Choroid plexus epithelial cell (primary cell): ENCODE results near the gene IKZF3.

Experiments
- DNase-seq: peaks from one replicate; pipeline ENCODE4 v3.0.0-alpha.2; 2010; ENCODE audit warnings: low read depth
- H3K4me3 ChIP-seq: 2 replicates; pipeline ENCODE4 v1.5.1; 2011; ENCODE audit warnings: low read depth, mild to moderate bottlenecking, control low read depth, low read length, moderate library complexity
- TF ChIP-seq, protein P1 (sequence below): conservative IDR thresholded peaks from 2 replicates; pipeline ENCODE4 v1.5.1; 2011; ENCODE audit warnings: low read depth, mild to moderate bottlenecking, control low read depth, inconsistent platforms, low read length, moderate library complexity

The IKZF3 gene

GRCh38 chr17:39791111-39791992 lies 72.8 kb downstream of the IKZF3 start:
- no peak for DNase-seq
- TF ChIP-seq, protein P1, sequence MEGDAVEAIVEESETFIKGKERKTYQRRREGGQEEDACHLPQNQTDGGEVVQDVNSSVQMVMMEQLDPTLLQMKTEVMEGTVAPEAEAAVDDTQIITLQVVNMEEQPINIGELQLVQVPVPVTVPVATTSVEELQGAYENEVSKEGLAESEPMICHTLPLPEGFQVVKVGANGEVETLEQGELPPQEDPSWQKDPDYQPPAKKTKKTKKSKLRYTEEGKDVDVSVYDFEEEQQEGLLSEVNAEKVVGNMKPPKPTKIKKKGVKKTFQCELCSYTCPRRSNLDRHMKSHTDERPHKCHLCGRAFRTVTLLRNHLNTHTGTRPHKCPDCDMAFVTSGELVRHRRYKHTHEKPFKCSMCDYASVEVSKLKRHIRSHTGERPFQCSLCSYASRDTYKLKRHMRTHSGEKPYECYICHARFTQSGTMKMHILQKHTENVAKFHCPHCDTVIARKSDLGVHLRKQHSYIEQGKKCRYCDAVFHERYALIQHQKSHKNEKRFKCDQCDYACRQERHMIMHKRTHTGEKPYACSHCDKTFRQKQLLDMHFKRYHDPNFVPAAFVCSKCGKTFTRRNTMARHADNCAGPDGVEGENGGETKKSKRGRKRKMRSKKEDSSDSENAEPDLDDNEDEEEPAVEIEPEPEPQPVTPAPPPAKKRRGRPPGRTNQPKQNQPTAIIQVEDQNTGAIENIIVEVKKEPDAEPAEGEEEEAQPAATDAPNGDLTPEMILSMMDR = no peak
- no peak overlapping the region for H3K4me3 ChIP-seq

DNA sequence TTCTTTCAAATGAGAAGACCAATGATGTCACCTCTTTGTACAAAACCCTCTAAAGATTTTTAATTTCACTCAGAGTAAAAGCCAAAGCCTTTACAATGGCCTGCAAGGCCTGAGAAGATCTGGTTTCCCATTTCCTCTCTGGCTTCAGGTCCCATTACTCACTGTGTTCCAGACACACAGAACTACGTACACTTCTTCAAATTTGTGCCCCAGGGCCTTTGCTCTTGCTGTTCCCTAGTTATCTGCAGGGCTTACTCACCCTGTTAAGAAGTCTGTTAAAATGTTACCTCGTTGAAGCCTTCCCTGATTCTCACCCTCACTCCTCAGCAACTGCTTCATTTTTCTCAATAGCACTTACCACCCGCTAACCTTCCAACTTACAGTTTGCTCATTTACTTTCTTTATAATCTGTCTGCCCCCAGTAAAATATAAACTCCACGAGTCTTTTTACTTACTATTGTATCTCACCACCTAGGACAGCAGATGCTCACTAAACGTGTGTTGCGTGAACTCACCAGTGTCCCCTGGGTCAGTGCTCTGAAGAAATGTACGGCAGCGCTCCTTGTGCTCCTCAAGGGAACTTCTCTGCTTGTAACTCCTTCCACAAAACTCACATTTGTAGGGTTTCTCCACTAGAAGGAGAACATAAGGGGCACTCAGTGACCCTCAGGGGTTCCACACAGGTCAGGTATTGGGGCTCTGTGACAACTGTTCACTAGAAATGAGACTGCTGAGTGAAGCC lies 76.2 kb downstream of the IKZF3 start:
- TF ChIP-seq, protein P1 = no peak
- no peak overlapping the region for H3K4me3 ChIP-seq
- DNase-seq = no peak

- H3K4me3 ChIP-seq = no peak overlapping the region
- TF ChIP-seq, protein P1 = no peak
- DNase-seq = no peak
These were observed 77.1 kb downstream of the IKZF3 start for GRCh38 chr17:39787041-39787440.

DNA sequence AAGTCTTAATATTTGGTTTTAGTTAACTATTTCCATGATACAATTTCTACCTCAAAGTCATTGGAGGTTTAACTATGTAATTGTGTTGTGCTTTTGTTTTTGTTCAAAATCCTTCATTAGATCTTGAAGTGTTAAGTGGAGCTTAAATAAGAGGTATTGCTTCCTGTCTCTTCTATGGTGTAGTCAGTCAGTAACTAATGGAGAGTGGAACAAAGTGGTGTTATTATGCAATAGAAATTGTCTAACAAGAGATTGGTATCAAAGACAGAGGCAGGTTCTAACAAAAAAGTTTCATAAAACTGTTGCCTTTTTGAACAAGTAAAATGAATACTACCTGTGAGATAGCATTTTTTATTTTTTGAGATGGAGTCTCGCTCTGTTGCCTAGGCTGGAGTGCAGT lies 81.1 kb downstream of the IKZF3 start:
- TF ChIP-seq, protein P1 = no peak
- DNase-seq = no peak
- H3K4me3 ChIP-seq = no peak overlapping the region

GRCh38 chr17:39782481-39782880 lies 81.6 kb downstream of the IKZF3 start:
- peak; percentile 58 for DNase-seq
- TF ChIP-seq, protein P1 = no peak
- H3K4me3 ChIP-seq = no peak overlapping the region

GRCh38 chr17:39781861-39782213 lies 82.3 kb downstream of the IKZF3 start:
- no peak for DNase-seq
- no peak overlapping the region for H3K4me3 ChIP-seq
- TF ChIP-seq, protein P1 = no peak
